HG03045 (cell line): ENCODE measurements around the gene EPX.

Source experiments
- ATAC-seq: cut with Tn5 transposase; IDR thresholded peaks from one replicate; pipeline ENCODE4 v1.9.1; 2021; ENCODE audit warnings: mild to moderate bottlenecking, moderate library complexity; ENCODE audit not compliant: unreplicated experiment

EPX gene

DNA sequence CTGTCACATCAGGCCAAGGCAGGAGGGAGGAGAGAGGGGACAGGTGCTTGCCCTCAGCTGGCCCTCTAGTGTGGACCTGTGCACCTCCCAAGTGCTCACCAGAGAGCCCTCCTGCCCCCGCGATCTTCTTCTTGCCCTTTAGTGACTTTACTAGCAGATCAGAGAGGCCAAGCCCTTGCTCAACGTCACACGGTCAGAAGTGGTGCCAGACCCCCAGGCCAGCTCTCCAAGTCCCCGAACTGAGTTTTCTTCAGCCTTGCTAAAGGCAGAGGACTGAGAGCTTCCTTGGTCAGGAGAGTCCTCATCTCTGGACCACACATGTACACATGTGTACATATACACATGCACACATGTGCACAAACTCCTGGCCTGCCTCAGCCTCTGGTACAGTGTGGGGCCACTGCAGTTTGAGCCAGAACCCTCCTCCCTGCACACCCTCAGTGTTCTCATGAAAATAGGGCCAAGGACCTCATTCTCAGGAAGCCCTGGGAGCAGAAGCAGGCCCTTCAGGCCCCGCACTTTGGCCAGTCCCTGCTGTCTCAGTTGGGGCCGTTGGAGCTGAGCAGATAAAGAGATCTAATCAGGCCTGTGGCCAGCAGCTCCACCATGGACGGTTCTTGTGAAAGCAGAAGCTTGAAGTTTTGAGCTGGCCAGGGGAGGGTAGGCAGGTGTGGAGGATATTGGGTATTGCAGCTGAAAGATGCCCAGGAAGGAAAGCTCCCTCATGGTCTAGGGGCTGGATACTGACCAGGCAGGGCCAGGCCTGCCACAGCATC, 7.4 kb upstream of the EPX start:
- no peak for ATAC-seq

DNA sequence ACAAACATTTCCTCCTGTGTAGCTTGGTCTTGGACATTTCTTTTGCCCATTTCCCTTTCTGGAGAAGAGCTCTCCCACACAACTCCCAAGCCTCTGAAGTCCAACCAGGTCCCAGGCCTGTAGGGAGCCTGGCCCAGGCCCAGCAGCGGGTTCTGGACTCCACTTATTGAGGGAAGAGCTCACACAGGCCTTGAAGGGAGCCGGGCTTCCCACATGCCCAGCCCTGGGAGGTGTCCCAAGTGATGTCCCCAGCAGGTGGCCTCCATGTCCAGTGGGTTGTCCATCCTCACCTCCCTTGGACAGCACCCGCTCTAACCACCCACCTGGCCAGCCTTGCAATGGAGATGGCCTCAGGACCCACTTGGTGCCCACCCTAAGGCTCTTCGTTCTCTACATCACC, 5.9 kb upstream of the EPX start:
- no peak for ATAC-seq

DNA sequence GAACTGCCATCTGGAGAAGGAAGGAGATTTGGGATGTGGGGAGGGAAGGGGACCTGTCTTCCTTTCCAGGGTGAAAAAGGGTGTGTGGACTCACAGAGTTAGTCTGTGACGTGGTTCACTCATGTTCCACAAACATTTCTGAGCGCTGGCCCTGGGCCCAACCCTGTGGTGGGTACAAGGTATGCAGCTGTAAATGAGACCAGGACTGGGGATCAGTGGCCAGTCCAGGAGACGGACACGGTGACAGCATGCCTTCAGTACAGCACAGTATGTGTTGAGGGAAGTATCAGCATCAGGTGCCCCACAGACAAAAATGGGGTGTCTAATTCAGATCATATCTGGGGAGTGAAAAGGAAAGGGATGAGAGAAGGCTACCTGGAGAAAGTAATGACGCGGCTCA, 5.5 kb upstream of the EPX start:
- no peak for ATAC-seq

DNA sequence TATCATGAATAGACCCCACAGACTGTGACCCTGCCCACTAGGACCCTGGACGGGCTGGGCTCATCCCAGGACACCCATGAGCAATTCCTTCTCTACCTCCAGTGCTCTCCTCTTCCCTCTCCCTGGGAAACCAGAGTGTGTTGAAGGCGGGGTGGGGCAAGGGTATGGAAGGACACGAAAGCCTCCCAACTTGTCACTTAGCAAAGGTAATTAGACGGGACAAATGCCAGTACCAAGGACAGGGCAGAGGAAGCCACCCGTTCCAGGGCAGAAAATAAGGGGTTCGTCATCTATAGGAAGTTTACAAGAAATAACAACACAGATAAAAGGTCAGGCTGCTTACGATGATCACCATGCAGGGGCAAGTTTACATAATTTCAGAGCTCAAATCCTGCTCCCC, 4.9 kb upstream of the EPX start:
- ATAC-seq = no peak

DNA sequence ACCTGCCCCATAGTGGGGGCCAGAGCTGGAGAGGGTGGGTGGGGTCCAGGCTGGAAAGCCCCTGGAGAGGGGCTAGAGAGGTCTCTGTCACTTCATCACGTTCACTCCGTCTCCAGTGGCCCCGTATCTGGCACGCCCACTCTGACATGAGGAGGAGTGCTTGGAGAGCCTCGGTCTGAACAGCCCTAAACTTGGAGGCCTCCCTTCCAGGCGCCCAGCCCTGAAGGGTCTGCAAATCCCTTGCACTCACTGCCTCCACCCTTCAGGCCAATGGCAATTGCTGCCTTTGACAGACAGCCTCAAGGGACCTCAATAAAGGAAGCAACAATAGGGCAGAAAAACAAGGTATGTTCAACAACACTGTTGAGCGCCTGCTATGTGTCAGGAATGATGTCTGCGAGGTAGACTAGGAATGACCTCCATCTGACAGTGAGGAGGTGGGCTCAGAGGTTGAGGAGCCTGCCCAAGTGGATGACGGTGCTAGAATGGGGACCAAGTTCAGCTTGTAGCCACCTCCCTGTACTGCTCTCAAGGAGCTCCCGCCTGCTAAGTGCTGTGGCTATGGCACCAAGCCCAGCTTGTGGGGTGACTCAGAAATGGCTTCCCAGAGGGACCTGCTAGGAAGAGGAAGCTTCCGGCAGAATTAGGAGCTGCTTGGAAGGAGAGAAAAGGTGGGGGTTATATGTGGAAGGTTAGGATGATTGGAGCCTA, 2.9 kb upstream of the EPX start:
- ATAC-seq = no peak

DNA sequence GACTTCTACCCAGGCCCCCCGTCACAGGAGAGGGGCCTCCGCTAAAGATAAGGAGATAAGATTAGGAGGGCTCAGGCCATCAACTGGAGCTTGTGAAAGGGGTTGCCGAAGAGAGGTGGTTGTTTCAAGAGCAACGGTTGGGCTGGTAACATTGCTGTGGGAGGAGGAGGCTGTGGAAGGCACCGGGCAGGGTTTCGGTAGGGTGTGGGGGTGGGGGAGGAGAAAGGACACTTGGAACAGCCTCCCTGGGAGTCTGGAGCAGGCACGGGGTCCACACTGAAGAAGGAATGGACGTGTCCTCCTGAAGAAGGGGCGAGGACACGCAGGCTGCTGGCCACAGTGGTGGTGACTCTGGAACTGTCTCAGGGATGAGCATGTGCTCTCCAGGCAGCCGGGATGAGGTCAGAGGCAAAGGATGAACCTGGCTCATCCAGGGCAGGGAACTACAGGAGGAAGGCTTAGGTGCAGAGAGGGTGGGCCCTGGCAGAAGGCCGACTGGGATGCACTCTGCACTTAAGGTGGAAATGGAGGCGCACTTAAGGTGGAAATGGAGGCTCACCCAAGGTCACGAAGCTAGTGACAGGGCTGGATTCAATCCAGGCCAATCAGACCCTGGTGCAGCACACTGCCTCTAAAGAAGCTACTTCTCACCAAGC, 1.2 kb upstream of the EPX start:
- no peak for ATAC-seq

DNA sequence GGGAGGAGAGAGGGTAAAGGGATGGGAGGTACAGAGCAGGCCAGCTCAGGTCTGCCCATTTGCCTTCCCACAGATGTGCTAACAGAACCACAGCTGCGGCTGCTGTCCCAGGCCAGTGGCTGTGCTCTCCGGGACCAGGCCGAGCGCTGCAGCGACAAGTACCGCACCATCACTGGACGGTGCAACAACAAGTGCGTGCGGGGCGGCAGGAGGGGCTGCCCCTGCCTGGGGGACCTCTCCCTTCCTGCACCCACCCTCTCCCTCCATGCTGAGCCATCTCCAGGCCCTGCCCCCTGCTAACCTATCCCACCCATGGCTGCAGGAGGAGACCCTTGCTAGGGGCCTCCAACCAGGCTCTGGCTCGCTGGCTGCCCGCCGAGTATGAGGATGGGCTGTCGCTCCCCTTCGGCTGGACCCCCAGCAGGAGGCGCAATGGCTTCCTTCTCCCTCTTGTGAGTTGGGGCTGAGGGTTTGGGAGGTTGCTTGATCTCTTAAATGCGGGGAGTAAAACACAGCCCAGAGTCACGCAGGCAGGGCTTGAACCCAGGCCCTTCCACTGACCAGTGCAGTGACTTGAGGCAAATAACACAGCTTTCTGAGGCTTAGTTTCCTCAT, 1.2 kb downstream of the EPX start:
- no peak for ATAC-seq

DNA sequence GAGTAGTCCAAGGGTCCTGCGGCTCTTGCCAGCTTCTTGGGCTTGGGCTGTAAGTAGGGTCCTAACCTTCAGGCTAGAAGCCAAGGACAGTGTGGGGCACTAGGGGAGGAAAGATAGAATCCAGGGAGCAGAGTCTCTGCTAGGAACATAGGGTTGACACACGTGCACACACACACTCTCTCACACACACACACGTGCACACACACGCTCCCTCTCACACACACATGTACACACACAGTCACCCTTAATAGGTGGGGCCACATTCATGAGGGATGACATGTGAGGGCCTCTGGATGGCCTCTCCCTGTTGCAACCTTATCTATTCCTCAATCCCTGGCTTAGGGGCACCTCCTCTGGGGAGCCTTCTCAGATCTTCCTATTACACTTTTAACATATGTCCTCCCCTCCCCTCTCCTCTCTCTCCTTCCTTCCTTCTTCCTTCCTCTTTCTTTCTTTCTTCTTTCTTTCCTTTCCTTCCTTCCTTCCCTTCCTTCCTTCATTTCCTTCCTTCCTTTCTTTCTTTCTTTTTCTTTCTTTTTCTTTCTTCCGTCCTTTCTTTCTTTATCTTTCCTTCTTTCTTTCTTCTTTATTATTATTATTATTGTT, 3.1 kb downstream of the EPX start:
- ATAC-seq = no peak

DNA sequence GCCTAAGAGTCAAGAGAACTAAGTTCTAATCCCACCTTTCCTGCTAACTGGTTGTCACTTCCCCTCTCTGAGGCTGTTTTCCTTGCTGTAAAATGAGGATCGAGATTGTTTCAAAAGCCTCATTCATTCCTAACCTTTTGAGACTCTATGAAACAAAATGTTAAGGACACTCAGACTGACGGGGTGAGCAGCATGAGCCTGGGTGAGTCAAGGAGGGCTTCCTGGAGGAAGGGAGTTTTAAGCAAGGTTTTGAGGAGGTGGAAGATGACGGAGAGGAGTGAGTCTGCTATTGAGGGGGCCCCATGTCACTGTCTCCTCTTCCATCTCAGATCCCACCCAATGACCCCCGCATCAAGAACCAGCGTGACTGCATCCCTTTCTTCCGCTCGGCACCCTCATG, 4.1 kb downstream of the EPX start:
- ATAC-seq = no peak

DNA sequence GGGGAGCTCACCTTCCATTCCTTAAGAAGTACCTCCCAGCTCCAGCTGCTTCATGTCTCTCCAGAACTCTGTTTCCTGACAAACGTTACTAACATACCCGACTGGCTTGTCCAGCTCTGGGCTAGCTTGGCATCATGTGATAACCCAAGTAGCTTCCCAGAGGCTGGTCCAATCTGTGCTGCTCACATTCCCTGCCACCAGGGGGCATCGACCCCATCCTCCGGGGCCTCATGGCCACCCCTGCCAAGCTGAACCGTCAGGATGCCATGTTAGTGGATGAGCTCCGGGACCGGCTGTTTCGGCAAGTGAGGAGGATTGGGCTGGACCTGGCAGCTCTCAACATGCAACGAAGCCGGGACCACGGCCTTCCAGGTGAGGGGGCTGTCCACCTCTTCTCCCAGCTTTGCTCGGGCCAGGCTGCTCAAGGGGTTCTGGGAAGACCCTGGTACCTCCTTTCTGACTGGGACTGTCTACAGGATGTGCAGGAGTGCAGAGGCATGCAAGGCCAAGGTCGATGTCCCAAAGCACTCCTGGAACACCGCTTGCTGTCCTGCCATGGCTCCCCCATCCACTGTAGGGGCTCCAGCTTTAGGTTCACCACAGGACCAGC, 7.6 kb downstream of the EPX start:
- ATAC-seq = no peak

DNA sequence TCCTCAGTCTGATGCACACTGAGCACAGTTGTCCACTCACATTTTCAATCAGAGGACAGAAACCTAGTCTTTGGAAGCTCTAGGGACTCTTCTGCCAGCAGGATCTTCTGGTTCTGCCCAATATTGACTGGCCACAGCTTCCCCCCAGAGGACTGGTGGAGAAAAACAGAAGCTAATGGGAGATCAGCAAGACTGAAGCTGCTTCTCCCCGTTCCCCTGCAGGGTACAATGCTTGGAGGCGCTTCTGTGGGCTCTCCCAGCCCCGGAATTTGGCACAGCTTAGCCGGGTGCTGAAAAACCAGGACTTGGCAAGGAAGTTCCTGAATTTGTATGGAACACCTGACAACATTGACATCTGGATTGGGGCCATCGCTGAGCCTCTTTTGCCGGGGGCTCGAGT, 10.3 kb downstream of the EPX start:
- ATAC-seq = no peak

DNA sequence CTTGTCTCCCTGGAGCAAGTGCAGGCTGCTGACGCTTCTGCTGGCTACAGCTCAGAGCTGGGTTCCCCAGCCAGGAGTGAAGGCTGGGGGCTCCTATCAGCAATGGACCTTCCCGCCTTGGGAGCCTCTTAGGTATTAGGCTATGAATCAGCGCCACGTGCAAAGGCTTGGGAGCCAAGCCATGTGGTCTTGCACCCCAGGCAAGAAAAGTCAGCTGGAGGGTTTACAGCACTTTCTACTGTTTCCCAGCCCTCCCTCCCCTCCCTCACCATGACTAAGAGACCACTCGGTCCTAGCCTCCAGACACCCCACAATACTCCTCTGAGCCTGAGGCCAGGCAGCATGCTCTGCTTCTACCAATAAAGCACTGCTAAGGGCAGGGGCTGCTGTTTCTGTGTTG, 12.3 kb downstream of the EPX start:
- no peak for ATAC-seq

DNA sequence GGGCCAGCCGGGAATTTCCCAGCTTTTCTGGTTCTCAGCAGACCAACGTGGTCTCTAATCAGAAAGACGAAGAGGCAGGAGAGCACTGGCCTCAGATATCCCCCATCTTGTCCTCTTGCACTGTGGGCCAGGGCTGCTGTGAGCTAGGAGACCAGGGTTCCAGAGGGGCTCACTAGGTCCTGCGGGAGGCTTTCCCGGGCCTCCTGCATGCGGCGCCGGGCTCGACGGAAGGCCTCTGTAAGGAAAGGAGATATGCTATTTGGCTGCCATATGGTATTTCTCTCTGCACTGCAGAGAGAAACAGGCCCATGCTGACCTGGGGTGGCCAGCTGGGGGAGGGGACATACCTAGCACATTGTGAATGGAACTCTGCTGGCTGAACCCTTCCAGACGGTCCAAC, 13.4 kb downstream of the EPX start:
- ATAC-seq = no peak

DNA sequence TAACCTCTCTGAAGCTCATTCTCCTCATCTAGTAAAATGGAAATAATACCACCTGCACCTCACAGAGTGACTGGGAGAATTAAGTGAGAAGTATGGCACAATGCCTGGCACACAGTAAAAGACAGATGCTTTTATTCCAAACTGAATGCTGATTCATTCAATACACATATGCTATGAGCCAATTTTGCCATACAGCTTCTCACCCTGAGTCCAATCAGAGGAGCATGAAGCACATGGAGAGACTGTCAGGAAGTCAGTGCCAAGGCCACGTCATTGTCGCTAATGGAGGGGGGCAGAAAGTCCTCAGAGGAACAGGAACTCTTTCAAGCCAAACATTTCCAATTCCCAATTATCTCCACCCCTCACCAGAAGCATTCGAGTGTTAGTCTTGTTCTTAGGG, 14.9 kb downstream of the EPX start:
- no peak for ATAC-seq

DNA sequence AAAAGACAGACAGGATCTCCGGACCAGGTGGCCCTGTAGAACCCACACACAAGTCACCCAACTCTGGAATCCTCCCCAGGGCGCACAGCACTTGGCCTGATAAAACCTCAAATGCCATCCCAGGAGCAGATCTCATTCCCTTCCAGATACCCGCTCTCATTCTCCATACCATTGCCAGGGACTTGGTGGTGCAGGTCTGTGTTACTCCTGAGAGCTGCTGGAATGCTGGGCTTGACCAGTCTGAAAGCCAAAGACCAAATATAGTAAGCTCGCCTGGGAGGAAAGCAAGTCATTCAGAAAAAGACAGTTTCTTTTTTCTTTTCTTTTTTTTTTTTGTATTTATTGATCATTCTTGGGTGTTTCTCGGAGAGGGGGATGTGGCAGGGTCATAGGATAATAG, 15.8 kb downstream of the EPX start:
- no peak for ATAC-seq

DNA sequence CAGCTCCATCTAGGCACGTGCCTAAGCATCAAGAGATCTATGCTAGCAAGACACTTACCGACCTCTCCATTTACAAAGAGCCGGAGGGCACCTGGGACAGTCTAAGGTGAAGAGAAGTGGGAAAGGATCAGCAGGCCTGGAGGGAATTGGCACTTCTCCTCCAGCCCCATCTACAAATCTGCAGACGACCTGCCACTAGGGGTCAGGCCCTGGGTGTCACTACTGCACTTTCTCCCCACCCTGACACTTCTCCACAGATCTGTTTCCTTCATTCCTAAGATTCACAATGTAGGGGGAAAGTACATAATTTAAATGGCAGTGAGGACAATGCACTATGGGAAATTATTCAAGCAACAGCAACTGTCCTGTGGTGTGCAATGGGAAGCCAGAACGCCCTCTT, 18.4 kb downstream of the EPX start:
- ATAC-seq = no peak

DNA sequence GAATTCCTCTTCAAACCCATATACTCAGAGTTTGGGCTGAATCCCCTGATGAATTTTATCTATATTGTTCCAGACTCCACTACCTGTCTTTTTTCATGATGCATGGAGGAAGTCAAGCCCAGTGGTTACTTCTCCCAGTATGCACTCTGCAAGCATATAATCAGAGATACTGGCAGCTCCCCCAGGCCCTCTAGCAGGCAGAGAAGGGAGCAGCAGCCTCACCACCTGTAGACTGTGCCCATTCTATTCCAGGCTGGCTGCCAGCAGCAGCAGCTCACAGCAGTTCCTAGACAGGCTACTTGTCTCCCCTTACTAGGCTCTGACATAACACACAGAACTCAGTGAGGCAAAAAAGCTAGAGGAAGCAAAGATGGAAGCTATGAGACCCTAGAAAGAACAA, 23.2 kb downstream of the EPX start:
- no peak for ATAC-seq

DNA sequence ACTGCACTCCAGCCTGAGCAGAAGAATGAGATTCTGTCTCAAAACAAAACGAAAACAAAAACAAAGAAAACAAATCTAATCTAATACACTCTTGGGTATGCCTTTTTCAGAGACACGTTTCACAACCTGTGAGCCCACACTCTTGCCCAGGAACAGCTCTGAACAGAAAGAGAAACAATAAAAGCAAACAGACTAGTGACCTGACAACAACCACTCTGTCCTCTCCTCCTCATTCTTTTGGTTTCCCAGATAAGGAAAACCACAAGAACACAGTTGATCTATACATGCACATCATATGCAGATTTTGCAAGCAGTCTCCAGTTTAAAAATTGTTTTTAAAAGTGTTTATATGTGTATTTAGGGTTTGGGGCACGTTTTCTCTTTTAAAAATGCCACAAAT, 25.2 kb downstream of the EPX start:
- ATAC-seq = no peak

DNA sequence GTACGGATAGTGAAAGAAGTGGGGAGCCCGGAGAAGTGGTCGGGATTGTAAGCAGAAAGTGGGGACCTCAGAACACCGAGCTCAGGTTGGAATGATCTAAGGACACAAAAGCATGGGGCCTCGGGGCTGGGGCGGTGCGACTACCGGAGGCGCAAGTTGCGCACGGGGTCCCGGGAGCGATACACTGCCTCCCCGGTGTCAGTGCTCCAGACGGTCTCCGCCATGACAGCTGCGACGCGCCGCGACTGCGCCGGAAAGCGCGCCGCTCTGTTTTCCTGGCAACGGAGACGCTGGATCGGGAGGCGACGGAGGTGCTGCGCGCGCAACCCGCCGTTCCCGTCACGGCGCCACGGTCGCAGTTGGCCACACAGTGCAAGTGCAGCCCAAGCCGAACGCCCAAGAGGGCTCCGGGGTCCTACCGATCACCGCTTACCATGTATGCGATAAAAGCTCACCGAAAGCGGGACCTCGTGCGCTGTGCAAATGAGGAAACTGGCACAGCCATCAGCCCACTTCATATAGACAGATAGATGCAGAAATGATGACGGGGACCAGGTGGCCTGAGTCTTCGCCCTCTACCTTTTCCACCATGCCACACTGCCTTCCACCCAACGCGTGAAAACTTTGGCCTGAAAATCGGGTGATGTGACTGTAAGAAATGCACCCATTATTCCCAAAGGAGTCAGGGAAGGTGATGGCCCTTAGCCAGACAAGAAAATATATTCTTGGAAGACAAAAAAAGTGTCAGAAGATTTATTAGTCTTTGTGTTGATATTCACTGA, 26.7 kb downstream of the EPX start, which contains the start of gene MKS1:
Gene MKS1 (minus strand): TSS at position 249 of the 782 bp plus-strand sequence. CDS start 25 bp downstream, at position 224.
- peak; percentile 93 for ATAC-seq

DNA sequence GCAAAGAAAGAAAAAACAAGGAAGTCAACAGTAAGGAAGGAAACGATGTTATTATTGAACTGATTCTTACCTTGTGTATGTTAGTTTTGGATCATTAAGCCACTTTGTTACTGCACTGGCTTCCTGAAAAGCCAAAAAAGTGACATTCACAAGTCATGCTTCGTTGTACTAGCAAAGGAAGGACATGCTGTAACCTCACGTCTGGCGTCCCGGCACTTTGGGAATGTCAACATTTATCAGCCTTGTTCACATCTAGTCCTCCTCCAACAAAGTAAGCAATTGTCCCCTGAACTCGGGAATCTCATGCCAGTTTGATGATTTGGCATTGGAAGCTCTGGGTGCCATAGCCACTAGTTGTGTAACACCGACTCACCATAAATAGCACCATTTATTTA, 27.3 kb downstream of the EPX start:
- ATAC-seq = no peak
